Measurements from ENCODE around the gene RAB40C. TPM values are rescaled to one million over a fixed set of nuclear protein-coding genes. Genes with fewer than 3 reads are reported as not detected.

Gene RAB40C
- total RNA-seq, 4 donors from 2014 or later = 103 to 161 (median 122) TPM

DNA sequence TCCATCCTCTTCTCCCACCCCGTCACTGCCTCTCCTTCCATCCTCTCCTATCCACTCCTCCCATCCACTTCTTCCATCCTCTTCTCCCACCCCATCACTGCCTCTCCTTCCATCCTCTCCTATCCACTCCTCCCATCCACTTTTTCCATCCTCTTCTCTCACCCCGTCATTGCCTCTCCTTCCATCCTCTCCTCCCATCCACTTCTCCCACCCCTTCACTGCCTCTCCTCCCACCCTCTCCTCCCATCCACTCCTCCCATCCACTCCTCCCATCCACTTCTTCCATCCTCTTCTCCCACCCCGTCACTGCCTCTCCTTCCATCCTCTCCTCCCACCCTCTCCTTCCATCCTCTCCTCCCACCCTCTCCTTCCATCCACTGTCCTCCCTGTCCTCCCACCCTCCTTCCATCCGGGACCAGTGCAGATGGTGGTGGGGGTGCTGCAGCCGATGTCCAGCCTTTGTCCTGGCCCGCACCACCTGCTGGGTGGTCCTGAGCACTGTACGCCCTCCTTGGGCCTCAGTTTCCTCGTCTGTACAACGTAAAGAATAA lies 42.0 kb downstream of the RAB40C start:
- TF ChIP-seq, protein P1, sequence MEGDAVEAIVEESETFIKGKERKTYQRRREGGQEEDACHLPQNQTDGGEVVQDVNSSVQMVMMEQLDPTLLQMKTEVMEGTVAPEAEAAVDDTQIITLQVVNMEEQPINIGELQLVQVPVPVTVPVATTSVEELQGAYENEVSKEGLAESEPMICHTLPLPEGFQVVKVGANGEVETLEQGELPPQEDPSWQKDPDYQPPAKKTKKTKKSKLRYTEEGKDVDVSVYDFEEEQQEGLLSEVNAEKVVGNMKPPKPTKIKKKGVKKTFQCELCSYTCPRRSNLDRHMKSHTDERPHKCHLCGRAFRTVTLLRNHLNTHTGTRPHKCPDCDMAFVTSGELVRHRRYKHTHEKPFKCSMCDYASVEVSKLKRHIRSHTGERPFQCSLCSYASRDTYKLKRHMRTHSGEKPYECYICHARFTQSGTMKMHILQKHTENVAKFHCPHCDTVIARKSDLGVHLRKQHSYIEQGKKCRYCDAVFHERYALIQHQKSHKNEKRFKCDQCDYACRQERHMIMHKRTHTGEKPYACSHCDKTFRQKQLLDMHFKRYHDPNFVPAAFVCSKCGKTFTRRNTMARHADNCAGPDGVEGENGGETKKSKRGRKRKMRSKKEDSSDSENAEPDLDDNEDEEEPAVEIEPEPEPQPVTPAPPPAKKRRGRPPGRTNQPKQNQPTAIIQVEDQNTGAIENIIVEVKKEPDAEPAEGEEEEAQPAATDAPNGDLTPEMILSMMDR (IDR thresholded peaks at IDR 0.05) = no peak
- no peak for TF ChIP-seq POLR2A (IDR thresholded peaks at IDR 0.05)
- WGBS, 2 donors = 54 to 70% methylated on average over 9 of the region's 9 CpGs
- intact Hi-C loops (cut with DNase I; ENCODE audit: low total_unique reads) = no loop called here
- H3K4me3 ChIP-seq (ENCODE audit: low read depth, poor library complexity, severe bottlenecking) = no peak overlapping the region
- no peak for DNase-seq (ENCODE audit: low spot score in 2 of 2)

DNA sequence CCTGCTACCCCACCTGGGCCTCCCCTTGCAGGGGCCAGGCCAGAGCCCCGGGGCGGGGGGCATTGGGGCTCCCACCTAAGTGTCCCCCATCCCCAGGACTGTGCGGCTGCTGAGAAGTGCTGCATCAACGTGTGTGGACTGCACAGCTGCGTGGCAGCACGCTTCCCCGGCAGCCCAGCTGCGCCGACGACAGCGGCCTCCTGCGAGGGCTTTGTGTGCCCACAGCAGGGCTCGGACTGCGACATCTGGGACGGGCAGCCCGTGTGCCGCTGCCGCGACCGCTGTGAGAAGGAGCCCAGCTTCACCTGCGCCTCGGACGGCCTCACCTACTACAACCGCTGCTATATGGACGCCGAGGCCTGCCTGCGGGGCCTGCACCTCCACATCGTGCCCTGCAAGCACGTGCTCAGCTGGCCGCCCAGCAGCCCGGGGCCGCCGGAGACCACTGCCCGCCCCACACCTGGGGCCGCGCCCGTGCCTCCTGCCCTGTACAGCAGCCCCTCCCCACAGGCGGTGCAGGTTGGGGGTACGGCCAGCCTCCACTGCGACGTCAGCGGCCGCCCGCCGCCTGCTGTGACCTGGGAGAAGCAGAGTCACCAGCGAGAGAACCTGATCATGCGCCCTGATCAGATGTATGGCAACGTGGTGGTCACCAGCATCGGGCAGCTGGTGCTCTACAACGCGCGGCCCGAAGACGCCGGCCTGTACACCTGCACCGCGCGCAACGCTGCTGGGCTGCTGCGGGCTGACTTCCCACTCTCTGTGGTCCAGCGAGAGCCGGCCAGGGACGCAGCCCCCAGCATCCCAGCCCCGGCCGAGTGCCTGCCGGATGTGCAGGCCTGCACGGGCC lies 42.8 kb downstream of the RAB40C start:
- intact Hi-C loops (cut with DNase I; ENCODE audit: low total_unique reads) = no loop called here
- DNase-seq (ENCODE audit: low spot score in 2 of 2) = no peak
- 90 to 95% methylated on average over 19 to 60 of the region's 67 CpGs for WGBS, 2 donors
- no peak overlapping the region for H3K4me3 ChIP-seq (ENCODE audit: low read depth, poor library complexity, severe bottlenecking)
- TF ChIP-seq POLR2A (IDR thresholded peaks at IDR 0.05) = no peak
- TF ChIP-seq, protein P1 (IDR thresholded peaks at IDR 0.05) = no peak

DNA sequence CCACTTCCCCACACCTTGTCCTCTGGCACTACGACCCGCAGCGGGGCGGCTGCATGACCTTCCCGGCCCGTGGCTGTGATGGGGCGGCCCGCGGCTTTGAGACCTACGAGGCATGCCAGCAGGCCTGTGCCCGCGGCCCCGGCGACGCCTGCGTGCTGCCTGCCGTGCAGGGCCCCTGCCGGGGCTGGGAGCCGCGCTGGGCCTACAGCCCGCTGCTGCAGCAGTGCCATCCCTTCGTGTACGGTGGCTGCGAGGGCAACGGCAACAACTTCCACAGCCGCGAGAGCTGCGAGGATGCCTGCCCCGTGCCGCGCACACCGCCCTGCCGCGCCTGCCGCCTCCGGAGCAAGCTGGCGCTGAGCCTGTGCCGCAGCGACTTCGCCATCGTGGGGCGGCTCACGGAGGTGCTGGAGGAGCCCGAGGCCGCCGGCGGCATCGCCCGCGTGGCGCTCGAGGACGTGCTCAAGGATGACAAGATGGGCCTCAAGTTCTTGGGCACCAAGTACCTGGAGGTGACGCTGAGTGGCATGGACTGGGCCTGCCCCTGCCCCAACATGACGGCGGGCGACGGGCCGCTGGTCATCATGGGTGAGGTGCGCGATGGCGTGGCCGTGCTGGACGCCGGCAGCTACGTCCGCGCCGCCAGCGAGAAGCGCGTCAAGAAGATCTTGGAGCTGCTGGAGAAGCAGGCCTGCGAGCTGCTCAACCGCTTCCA lies 43.6 kb downstream of the RAB40C start:
- 95 to 96% methylated on average over 47 to 74 of the region's 74 CpGs for WGBS, 2 donors
- H3K4me3 ChIP-seq (ENCODE audit: low read depth, poor library complexity, severe bottlenecking) = no peak overlapping the region
- DNase-seq (ENCODE audit: low spot score in 2 of 2) = no peak
- TF ChIP-seq, protein P1 (IDR thresholded peaks at IDR 0.05) = no peak
- TF ChIP-seq POLR2A (IDR thresholded peaks at IDR 0.05) = no peak
- intact Hi-C loops (cut with DNase I; ENCODE audit: low total_unique reads) = no loop called here

DNA sequence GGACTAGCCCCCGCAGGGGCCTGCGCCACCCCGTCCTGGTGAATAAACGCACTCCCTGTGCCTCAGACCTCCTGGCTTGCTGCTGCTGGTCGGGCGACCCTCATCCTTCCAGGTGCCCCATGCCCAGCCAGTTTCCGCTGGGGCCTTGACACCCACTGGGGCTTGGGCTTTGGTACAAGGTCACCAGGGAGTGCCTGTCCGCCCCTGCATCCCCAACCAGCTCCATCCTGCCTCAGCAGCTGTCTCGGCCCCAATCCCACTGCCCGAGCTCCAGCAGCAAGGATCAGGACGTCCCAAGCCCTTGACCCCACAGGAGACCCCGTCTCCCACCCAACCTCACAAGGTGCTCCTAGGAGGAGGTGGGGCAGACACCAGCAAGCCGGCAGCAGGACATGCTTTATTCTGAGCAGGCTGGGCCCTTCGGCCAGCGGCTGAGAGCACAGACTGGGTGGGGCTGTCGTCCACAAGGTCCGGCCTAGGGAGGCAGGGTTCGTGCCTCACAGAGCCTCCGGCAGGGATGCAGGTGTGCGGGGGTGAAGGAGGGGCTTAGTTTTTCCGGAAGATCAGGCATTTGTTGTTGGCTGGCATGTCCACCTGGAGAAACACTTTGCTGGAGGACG lies 44.3 kb downstream of the RAB40C start:
- TF ChIP-seq, protein P1 (IDR thresholded peaks at IDR 0.05) = no peak
- TF ChIP-seq POLR2A (IDR thresholded peaks at IDR 0.05) = no peak
- WGBS, 2 donors = 92 to 97% methylated on average over 18 to 20 of the region's 22 CpGs
- no peak for DNase-seq (ENCODE audit: low spot score in 2 of 2)
- intact Hi-C loops (cut with DNase I; ENCODE audit: low total_unique reads) = no loop called here
- no peak overlapping the region for H3K4me3 ChIP-seq (ENCODE audit: low read depth, poor library complexity, severe bottlenecking)

DNA sequence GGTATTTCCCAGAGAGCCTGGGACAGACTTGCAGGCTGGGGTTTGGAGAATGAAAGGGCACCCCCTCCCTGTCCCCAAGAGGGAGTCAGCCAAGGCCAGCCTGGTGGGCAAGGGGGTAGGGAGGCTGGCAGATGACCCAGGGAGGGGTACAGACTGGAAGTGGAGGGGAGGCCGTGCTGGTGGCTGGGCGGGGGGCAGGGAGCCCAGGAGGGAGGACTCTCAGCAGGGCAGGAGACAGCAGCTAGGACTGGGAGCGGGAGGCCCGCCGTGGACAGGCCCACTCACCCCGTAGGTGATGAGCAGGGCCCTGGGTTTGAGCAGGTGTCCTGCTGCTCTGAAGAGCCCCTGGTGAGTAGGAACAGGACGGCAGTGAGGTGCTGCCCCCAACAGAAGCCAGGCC lies 45.1 kb downstream of the RAB40C start:
- WGBS, 2 donors = 85 to 89% methylated on average over 7 of the region's 7 CpGs
- no peak for DNase-seq (ENCODE audit: low spot score in 2 of 2)
- intact Hi-C loops (cut with DNase I; ENCODE audit: low total_unique reads) = no loop called here
- TF ChIP-seq, protein P1 (IDR thresholded peaks at IDR 0.05) = no peak
- no peak overlapping the region for H3K4me3 ChIP-seq (ENCODE audit: low read depth, poor library complexity, severe bottlenecking)

Measured in lower leg skin (tissue), 4 donors.